HG03280 (cell line): ENCODE measurements around the gene PDXK.

Source experiments
- ATAC-seq: cut with Tn5 transposase; IDR thresholded peaks from one replicate; pipeline ENCODE4 v1.9.1; 2021; ENCODE audit warnings: mild to moderate bottlenecking, moderate library complexity; ENCODE audit not compliant: unreplicated experiment

The PDXK gene

GRCh38 chr21:43740497-43741156 is 21.7 kb downstream of the PDXK start:
- ATAC-seq: no peak

- no peak for ATAC-seq
Measured at GRCh38 chr21:43741423-43742096, 22.6 kb downstream of the PDXK start.

- no peak for ATAC-seq
Measured at GRCh38 chr21:43743947-43744346, 25.0 kb downstream of the PDXK start.

- ATAC-seq: no peak
Measured at GRCh38 chr21:43744725-43745124, 25.8 kb downstream of the PDXK start.

- no peak for ATAC-seq
Measured at GRCh38 chr21:43745772-43746517, 27.0 kb downstream of the PDXK start.

- no peak for ATAC-seq
Measured at GRCh38 chr21:43748622-43749021, 29.7 kb downstream of the PDXK start.

DNA sequence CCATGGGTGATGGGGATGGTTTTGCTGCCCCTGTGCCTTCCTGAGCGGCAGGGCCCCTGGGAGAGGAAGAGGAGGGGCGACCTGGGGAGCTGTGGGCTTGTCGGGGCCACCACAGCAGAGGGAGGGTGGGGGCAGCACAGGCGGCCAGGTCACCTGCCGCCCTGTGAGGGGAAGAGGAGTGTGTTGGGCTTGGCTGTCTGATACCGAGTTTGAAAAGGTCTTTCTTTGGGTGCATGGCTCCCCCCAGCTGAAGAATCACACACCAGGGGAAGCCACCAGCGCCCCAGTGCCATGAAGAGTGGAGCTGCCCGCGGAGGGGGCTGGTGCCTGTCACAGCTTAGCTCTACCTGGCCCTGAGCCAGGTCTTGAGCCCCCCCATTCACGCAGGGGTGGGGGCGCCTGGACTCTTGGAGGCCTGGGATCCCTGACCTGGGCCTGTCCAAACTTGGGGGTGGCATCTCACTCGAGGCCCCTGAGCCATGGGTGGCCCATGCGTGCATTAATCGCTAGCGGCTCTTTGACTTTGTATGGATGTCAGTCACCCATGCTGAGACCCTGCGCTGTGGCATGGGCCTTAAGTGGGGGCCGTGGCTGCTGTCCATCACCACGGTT is 30.8 kb downstream of the PDXK start:
- ATAC-seq: no peak

DNA sequence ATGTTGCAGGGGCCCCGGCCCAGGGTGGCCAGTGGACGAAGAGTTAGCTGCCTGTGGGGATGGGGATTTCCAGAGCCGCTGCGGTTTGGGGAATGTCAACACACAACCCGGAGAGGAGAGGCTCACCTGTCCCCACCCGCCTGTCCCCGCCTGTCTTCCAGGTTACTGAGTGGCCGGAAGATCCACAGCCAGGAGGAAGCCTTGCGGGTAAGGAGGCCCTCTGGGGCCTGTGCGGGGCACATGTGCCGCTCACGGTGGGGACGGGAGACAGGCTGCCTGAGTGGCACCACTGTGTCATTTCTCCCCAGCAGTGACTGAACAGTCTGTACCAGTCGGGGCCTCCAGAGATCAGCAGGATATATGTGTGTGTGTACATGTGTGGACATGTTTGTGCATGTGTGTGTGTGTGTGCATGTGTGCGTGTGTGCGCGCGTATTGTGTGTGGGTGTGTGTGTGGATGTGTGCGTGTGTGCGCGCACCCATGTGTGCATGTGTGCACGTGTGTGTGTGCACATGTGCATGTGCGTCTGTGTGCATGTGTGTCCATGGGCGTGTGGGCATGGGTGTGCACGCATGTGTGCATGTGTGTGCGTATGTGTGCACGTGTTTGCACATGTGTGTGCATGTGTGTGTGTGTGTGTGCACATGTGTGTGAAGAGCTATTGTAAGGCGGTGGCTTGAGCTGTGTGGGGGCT is 31.6 kb downstream of the PDXK start:
- ATAC-seq: no peak

GRCh38 chr21:43751955-43752591 is 33.1 kb downstream of the PDXK start:
- no peak for ATAC-seq

- no peak for ATAC-seq
Measured at GRCh38 chr21:43752758-43753438, 34.0 kb downstream of the PDXK start.

DNA sequence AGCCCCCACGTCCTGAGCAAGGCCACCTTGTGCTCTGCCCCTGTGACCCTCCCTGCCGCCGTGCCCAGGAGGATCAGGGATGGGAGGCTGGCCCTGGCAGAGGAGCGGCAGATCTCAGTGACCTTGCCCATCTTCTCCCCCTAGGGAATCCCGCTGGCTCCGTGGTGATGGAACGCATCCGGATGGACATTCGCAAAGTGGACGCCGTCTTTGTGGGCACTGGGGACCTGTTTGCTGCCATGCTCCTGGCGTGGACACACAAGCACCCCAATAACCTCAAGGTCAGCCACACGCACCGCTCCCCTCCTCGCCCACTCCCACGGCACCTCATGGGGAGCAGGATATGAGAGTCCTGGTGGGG is 34.5 kb downstream of the PDXK start:
- ATAC-seq: no peak

DNA sequence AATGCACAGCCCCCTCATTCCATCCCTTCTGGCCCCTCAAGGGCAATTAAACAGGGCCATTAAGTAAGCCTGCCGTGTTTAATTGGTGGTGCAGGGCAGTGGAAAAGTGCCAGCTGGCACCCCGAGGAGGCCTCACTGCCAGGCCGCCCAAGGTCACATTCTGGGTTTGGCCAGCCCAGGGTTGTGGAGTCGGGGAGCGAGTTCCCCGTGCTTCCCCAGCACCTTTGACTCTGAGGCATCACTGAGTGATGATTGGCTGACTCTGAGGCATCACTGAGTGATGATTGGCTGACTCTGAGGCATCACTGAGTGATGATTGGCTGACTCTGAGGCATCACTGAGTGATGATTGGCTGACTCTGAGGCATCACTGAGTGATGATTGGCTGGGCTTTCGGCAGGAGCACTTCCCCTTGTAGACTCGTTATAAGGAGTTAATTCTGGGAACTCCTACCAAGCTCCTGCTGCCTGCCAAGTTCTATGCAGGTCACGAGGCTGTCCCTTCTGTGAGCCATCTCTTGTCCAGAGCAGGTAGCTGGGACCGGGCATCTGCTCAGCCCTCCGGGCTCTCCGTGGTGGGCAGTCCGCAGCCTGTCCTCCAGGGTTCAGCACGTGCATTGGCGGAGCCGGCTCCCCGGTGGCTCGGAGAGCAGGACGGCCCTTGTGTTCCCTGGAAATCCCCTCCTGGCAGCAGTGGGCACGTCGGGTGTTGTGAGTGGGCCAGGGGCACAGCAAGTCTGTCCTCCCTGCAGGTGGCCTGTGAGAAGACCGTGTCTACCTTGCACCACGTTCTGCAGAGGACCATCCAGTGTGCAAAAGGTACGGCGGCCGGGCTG is 36.2 kb downstream of the PDXK start:
- ATAC-seq: no peak

DNA sequence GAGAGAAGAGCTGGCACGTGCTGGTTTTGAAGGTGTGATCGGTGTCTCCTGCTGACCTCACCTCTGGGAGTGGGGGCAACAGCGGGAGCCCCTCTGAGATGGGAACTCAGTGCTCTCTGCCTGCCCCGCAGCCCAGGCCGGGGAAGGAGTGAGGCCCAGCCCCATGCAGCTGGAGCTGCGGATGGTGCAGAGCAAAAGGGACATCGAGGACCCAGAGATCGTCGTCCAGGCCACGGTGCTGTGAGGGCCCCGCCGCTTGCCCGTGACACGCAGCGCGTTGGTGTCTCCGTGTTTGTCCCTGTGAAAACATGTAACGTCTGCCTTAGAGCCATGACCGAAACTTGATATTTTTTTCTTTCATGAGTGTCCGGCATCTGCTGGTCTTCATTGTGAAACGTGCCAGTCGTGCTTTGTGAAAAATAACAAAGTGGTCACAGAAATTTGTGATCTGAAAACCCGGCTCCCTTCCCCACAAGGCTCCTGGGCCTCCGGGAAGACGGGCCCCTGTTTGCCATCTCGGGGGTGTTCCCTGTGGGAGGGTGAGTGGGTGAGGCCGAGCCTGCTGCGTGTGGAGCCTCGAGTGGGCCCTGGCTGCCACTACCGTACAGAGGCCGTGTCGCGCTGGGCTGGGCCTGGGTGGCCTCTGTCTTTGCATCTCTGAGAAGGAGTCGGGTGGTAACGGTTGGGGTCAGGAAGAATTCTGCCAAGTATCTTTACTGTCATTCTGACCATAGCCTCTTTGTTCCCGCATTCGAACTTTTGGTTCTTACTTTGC is 37.1 kb downstream of the PDXK start:
- ATAC-seq: no peak

DNA sequence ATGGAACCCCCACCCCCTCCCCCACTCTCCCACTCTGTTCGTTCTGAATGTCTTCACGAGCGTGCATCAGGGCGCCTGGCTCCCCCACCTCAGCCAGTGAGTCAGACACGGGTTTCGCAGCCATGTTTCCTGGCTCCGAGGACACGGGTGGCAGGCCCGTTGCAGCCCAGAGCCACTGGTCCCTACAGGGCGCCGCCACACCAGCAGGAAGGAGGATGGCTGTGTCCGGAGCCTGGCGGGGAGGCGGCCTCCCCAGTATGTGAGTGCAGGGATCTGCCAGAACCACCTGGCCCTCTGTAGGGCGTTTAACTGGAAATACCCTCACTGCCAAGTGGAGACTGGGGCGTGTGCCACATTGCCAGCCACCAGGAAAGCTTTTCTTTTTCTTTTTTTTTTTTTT is 38.7 kb downstream of the PDXK start:
- no peak for ATAC-seq

- no peak for ATAC-seq
Measured at GRCh38 chr21:43758111-43758641, 39.2 kb downstream of the PDXK start.

DNA sequence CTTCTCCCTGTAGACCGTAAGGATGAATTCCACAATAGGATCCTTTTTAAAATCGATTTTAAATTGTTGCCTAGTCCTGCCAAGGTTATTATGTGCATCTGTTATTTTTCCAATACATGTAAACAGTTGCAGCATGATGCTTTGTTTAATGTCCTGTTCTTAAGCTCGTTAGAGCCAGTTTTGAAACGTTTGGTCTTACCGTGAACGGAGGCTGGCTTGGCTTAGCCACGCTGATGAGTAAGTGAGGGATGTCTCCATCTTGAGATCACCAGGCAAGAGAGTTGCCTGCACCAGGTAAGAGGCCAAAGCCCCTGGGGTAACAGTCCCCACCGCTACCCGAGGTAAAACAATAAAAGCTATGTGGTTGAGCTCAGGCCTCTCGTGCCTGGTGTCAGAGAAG is 39.9 kb downstream of the PDXK start:
- ATAC-seq: no peak

DNA sequence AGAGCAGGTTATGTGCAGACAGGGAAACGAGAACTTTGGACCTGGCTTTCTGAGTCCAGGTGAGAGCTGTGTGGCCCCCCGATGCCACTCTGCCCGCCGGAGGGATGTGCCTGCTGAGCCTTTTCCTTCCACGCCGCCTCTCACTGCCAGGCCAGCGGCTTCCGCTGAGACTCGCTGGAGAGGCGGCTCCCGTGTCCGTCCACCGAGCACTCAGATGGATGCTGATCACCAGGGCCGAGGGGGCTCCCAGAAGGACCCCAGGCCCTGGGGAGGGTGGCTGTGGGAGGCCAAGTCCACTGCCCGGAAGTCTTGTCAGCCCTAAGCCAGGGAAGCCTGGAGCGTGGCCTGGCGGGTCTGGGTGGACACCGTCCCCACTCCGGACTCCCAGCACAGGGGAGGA is 40.7 kb downstream of the PDXK start:
- ATAC-seq: no peak

DNA sequence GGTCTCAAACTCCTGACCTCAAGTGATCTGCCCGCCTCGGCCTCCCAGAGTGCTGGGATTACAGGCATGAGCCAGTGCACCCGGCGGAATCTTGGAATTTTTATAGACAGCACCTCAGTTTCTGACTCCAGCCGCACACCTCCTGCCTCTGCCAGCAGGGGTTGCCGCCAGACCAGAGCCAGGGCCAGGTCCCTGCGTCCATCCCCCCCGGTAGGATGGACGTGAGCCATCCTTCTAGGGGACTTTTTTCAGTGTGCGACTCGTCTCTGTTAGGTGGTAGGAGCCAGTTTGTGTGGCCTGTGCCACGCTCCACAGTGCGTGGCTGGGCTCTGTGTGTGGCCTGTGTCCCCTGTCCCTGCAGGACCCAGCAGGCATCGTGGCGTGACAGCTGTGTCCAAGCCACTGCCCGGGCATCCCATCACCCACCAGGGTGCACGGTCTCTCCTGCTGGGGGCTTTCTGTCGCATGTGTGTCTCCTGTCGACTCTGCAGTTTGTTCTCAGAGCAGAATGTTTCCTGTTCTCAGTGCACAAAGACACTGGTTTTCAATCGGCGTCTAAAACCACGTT is 41.5 kb downstream of the PDXK start:
- no peak for ATAC-seq
